GM12892 (cell line): ENCODE measurements around the gene SQSTM1.

Experiments used
- DNase-seq: peaks from one replicate; pipeline ENCODE4 v3.0.0; 2011; ENCODE audit not compliant: insufficient read length
- FAIRE-seq: peaks from 2 replicates; lab custom pipeline; 2011; peaks lifted over from hg19 to GRCh38; lab: Jason Lieb, UNC
- POLR2A ChIP-seq: IDR thresholded peaks from 2 replicates; pipeline ENCODE4 v1.6.1; 2011; ENCODE audit warnings: low read depth, low read length, control low read depth
- POLR2AphosphoS5 ChIP-seq: IDR thresholded peaks from 2 replicates; pipeline ENCODE4 v1.6.1; 2011; ENCODE audit warnings: low read depth, low read length, control low read depth
- TAF1 ChIP-seq: IDR thresholded peaks from 2 replicates; pipeline ENCODE4 v1.6.1; 2011; ENCODE audit warnings: low read depth, mild to moderate bottlenecking, control low read depth, low read length, borderline replicate concordance

Gene SQSTM1

GRCh38 chr5:179885491-179886090 is 64.9 kb downstream of the SQSTM1 start:
- no peak for TF ChIP-seq TAF1
- TF ChIP-seq POLR2A = no peak
- TF ChIP-seq POLR2AphosphoS5 = no peak; the same call in 1 of the 2 replicates
- no peak for FAIRE-seq
- DNase-seq = no peak

DNA sequence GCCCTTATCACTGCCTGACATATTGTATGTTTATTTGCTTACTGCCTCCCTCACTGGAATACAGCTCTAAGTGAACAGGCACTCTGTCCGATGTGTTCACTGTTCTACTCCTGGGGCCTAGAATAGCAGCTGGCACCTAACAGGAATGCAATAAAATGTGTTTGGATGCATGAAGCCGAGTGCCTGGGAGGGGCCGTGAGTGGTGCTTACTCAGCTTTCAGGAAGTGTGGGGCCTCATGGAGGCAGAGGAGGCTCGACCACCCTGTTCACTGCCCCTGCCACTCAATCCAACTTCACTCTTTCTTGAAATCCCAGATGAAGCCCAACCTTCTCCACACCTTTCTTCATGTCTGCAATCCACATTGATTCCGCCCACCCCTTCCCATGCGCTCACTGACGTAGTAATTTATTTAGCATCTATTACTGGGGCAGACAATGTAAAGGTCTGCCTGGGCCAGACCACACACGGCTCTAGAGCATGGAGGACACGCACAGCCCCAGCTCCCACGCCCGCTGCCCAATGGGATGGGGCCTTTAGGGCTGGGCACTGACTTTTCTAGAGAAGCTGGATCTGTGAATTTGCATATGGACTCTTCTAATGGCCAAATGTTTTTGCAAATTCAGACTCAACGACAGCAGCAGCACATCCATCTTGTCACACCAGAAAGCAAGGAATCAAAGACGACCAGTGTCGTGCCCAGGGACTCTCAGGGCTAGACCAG is 65.6 kb downstream of the SQSTM1 start:
- TF ChIP-seq TAF1 (no peak), POLR2A (no peak)
- FAIRE-seq (no peak), DNase-seq (no peak)

DNA sequence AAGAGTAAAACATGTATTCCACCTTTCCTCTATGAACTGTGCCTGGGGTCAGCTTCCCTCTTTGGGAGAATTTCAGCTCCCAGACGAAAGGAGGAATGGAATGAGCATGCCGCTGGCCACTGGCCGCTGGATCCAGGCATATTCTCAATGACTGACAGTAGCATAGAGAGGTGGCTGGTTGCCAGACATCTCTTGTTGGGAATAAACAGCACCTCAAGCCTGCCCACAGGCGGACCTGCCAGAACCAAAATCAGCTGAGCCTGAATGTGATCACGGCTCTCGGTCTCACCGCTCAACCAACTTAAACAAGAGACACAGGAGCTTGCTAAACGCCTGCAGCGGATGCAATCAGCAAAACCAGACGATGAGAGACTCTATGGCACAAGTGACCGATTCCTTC is 66.4 kb downstream of the SQSTM1 start:
- FAIRE-seq (no peak), DNase-seq (no peak)
- no peak for TF ChIP-seq POLR2A
- no peak for TF ChIP-seq POLR2AphosphoS5
- TF ChIP-seq TAF1 = no peak
